GM18519 (cell line): ENCODE measurements around the gene GNAZ.

ENCODE experiments used
- ATAC-seq: cut with Tn5 transposase; IDR thresholded peaks from one replicate; pipeline ENCODE4 v1.9.1; 2021; ENCODE audit warnings: mild to moderate bottlenecking, moderate library complexity; ENCODE audit not compliant: unreplicated experiment, low FRiP score

GNAZ gene

DNA sequence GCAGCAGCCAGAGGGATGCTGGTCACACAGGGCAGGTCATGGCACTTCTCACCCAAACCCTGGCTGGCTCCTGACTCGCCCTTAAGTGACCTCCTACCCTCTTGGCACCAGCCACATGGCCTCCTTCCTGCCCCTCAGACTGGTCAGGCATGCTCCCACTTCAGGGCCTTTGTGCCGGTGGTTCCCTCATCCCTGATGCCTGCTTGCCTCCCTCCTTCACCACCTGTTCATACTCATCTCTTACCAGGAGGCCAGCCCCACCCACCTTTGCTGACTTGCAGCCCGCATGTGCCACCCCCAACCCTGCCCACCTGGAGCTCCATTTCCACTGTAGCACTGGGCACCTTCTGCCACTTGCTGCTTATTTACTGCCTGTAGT is 20.1 kb downstream of the GNAZ start:
- no peak for ATAC-seq

DNA sequence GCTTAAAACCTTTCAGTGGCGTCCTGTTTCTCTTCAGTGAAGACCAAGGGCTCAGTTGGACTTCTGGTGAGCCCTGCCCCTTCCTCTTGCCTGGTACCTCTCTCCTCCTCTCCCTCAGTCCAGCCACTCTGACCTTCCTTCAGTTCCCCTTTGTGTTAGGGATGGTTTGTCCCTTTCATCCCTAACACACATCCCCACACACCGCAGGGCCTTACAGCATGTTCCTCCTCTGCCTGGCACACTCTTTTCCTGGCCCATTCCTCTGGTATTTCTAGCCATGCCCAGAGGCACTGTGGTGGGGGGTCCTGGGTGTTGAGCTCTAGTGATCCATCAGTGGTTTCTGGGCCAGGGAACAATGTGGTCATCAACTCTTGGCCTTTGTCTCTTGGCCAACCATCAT is 21.4 kb downstream of the GNAZ start:
- no peak for ATAC-seq

DNA sequence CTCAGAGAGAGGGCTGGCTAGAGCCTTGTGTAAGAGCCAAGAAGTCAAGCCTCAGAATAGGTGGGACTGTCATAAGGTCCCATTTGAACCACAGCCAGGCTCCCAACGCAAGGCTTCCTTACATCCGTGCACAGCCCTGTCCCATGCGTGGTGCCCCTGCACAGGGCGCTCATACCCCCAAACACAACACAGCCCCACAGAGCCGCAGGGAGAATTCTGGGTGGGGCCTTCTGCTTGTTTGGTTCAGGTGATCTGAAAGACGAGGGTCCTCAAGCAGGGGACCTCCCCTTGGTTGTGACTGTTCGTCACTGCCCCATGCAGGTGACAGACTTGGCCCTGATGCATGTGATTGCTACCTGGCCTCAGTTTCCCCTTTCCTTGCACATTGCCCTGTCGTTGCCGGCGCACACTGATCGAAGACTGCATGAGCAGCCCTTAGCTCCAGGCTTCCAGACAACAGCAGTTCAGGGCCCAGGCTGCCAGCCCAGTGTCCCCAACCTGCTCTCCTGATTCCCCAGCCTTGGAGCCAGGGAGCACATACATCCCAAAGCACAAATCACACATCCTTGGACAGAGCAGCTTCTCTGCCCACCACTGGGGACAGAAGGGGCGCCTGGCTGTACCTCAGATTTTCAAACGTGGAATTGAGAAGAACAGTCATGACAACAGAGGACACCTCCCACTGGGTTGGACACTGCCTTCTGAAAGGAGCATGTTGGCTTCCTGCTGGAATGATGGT is 22.1 kb downstream of the GNAZ start:
- ATAC-seq, result no peak

DNA sequence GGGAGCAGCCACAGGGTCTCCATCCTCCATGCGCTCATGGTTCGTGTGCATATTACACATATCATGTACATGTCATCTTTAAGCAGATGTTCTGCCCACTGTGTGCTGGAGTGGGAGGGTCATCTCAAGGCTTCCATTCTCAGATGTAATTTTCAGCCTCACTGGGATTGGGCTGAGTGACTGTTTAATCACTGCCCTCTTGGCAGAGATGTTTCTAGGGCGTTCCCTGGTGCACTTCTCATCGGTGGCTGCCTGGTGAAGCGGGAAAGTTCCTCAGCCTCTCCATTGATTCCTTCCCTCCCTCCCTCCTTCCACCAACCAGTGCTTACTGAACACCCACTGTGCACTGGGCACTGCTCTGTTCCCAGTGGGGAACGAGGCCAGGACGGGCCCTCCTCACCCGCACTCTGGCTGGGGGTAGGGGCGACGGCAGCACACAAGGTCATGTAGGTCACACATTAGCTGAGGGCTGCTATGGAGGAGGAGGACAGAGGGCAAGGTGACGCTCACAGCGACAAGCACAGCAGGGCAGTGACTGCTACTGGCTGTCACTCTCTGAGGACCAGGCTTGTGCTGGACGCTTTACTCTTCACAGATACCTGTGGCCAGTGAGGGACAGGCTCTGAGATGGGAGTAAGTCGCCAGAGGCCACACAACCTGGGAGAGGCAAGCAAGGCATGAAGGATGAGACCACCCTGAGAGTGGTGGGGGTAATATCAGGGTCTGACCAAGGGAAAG is 22.9 kb downstream of the GNAZ start:
- no peak for ATAC-seq

DNA sequence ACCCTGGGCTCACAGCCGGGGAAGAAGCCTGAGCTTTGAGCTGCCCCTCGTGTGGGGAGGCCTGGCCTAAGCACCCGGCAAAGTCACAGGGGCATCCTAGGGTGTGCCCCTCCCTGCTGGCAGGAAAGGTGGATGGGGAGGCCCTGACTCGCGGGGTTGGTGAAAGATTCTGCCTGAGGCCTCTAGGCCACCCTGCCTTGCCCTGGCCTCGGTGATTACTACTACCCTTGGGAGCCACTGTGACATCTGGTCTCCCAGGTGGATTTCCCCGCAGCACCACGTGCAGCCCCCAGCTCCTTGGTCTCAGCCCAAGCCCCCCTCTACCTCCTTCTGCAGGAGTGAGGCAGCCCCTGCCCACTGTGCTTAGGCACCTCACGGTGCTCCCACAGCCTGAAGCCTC is 23.9 kb downstream of the GNAZ start:
- no peak for ATAC-seq

DNA sequence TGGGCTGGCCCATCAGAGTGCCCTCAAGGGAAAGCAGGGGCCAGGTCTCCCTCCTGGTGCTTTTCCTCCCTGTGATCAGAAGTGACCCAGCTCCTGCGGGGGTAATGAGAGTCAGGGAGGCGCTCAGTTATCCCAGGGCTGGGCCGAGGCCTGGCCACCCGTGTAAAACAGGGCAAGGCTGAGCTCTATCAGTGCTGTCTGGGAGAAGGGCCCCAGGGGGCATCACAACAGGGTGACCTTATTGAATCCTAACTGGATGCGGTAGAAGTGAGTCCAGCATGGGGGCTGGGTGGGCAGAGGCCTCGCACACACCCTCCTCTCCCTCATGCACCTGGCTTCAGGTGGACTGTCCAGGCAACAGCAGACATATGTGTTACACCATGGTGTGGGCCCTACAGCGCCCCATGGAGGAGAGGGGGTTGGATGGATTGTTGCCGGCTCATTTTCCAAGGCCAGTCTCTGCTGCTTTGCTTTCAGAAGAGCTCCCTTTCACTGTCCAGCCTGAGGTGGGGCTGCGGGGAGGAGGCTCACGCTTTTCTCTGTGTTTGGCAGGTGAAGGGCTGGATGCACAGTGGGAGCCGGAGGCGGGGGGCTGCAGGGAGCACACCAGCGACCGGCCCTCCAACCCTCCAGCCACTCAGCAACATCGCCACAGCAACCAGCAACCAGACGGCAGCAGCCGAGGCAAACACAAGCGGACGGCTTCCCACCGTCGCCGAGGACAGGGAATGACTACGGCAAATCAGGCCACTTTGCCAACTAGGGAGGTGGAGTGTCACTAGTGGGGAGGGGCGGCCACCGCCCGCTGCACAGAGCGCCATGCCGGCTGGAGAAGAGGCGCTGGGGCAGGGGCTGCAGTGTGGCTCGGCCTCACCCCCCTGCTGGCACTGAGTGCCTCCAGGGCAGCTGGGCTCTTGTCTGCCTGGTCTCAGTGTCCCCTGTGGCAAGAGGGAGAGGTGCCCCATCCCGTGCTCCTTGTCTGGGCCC is 24.7 kb downstream of the GNAZ start:
- no peak for ATAC-seq

DNA sequence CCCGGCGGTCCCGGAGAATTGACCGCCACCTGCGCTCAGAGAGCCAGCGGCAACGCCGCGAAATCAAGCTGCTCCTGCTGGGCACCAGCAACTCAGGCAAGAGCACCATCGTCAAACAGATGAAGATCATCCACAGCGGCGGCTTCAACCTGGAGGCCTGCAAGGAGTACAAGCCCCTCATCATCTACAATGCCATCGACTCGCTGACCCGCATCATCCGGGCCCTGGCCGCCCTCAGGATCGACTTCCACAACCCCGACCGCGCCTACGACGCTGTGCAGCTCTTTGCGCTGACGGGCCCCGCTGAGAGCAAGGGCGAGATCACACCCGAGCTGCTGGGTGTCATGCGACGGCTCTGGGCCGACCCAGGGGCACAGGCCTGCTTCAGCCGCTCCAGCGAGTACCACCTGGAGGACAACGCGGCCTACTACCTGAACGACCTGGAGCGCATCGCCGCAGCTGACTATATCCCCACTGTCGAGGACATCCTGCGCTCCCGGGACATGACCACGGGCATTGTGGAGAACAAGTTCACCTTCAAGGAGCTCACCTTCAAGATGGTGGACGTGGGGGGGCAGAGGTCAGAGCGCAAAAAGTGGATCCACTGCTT is 25.5 kb downstream of the GNAZ start:
- no peak for ATAC-seq

DNA sequence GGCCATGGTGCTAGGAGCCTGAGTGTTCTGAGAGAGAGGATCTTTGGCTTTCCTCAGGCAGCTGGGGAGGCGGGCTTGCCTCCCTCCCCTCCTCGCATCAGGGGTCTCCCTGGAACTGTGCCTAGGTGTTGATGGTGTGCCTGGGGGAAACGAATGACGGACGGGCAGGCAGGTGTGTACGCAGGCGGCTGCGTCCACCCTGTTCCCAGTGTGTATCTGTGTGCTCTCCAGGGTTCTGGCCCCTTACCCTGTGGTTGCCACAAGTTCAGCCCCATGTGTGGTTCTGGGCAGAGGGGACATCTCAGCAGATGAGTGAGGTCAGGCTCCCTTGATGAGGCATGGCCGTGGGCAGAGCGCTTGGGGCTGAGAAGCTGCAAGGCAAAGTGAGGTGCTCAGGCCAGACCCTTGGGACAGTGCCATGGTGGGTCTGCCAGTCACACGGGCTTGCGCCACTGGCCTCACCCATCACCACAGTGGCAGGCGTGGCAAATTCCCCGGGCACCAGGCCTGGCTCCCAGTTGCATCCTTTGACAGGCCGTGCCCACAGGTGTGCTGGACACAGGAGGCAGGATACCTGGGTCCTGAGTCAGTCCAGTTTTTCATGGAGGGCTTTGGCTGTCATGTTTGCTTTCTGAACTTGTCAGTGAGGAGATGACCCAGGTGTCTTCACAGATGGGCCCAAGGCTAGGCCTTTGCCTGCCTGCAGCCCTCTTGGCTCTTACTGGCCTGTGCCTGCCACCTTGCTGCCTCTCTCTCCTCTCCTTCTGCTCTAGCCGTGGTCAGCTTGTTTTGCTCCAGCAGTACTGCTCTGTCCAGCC is 27.3 kb downstream of the GNAZ start:
- no peak for ATAC-seq

DNA sequence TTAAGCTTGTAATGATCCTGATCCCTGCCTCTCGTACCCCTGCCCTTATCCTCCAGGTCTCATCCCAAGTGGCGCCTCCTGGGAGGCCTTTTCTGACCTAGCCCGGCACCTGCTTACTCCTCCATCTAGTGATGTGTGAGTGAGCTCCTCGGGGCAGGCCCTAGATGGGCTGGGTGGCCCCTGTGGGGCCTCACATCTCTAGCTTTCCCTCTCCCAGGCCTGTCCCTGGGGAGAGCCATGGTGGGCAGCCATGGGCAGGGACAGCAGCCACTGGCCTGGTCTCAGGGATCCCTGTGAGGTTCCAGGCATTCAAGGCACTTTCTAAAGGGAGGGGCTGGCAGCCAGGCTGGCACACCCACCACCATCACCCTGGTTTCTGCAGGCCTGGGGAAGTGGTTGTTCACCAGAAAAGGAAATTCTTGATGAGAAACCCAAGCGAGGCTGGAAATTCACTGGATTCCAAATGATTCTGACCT is 27.9 kb downstream of the GNAZ start:
- ATAC-seq, result no peak

DNA sequence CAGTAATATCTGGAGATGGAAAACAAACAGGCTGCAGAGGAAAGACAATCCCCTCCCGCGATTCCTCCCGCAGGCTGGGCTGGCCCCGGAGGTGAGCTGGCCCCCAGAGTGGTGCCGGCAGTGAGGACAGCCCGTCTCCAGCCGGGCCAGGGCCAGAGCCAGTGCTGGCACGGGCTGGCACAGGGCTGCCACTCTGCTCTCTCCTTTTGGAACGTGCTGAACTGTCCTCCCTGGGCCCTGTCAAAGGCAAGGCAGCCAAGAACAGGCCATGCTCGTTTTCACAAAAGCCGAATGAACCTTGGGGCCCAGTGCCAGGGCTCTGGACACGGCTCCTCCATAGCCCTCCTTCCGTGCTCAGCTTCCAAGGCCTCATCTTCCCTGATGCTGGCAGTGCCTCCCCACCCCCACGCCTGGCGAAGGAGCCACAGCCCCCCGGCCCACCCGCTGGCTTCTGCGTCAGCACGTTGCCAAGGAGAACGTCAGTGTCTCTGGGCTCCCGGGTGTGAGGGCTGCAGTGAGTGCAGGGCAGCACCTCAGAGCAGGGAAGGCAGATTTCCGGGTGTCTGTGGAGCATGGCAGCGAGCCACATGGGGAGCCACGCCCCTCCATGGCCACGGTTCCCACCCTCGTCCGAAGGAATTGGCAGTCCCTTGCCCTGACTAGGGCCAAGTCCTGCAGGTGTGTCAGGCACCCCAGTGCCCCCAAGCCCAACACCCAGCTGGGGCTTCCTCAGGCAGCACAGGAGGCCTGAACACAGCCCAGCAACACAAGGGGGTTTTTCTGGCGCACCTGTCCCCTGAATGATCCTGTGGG is 28.6 kb downstream of the GNAZ start:
- no peak for ATAC-seq

DNA sequence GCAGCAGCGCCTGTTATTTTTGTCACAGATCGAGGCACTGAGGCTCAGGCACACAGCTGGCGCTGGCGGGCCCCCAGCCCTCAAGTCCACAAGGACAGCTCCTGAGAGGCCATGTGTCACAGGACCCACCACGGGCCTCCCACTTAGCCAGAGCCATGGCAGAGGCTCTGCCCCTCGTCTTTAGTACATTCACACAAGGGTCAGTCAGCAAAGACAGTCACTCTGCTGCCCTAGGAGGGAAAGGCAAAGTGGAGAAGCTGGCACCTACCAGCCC is 29.1 kb downstream of the GNAZ start:
- no peak for ATAC-seq

DNA sequence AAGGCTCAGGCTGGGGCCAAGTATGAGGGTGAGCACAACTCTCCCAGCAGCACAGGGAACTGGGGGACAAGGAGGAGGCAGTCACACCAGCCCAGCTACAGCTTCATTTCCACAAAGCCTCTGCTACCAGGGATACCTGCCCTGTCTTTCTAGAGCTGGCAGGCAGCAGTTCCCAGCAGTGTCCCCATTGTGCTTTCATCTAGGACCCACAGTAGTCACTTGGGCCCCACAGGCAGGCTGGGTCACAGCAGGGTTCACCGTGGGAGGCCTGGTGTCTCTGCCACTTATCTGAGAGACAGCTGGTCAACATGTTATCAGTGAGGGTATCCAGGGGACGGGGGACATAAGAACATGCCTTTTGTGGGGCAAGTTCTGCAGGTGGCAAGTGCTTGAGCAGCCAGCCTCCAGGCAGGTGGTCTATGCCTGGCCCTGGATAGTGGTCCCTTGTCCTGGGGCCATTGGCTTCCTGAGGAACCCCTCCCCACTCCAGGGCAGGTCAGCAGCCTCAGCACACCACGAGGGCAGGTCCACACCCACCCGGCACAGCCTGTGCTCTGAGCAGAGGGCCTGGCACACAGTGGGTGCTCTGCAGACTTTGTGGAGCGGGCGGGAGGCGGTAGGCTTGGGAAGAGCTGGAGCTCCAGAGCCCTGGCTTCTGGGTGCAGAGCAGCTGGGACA is 29.9 kb downstream of the GNAZ start:
- no peak for ATAC-seq

DNA sequence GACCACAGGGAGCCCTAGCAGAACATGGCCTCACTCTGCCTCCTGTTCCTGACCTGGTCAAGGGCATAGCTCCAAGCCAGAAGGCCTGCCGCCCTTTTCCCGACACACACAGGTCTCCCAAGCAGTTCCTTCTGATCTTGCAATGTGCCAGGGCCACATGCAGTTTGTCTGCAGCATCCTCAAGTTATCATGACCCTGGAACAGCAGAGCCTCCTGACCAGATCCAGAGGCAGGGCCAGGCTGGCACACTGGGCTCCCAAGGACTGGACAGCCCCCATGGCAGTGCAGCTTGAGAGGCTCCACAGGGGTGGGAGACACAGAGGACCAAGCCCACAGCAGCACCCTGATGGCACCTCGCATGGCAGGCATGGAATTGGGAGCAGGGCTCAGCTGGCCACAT is 31.2 kb downstream of the GNAZ start:
- ATAC-seq, result no peak

DNA sequence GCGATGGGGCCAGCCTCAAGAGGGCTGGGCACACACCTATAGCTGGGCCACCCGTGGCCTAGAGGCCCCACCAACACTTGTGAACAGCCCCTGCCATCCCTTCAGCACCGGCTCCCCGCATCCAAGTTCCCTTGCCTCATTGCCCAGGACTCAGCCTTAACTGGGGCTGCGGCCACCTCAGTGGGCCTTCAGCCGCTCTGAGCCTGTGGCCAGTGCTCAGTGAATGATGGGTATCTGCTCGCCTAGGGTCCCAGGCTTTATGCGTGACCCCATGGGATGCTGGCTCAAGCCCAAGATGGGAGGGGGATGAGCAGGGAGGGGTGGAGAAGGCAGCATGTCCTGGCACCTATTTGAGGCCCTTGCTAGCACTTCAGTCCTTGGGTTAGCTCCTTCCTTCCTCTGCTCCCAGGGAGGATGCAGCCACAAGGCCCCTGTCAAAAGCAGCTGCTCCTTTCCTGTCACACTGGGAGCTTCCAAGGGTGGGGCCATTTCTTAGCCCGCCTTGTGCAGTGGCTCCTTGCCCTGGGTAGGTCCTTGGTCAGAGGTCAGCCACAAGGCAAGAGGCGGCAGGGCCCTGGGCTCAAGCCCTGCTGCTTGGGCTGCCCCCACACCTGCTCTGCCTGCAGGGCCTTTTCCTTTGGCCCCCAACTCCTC is 31.8 kb downstream of the GNAZ start:
- ATAC-seq, result no peak

DNA sequence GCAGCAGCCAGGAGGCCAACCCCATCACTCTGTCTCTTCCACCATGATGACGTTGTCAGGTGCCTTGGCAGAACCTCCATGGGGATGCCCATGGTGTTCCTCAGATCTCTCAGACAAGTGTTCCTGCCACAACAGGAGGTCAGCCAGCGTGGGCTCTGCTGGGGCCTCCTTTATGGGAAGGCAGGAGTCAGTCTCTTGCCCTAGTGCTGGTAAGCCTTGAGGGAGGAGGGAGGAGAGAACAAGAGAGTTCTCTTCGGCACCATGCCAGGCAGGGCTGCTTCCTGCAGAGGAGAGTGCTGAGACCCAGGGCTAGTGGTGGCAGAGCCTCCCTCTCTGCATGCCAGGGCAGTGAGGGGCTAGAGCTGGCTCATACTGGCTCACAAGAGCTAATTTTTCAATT is 32.5 kb downstream of the GNAZ start:
- no peak for ATAC-seq

DNA sequence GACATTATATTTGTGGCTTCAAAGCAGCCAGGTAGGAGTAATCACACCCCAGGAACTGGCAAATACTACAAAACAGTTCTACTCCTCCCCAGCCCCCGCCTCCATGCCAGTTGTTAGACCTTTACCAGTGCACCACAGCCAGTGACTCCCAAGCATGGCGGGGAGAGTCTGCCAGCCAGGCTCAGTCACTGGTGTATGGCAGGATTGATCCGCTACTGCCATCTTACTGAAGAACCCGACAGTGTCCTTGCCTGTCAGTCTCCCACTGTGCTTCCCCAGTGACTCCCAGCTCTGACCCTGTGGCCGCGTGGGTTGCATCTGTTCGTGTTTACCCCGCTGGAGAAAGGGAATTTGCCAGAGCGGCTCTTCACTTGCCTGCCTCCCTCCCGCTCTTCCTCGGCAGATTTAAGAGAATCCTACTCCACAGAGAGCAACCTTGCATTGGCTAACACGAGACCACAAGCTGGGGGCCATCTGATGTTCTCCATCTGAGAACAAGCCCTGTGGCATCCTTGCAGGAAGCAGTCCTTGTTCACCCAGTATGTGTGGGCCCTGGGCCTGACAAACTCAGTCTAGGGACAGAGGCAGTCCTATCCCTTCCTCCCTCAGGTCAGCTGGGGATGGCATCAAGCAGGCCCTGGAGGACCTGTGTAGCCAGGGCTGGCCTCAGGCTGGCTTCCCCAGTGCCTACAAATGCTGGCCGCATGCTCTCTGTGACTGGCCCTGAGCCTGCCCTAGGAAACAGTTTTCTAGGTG is 33.1 kb downstream of the GNAZ start:
- ATAC-seq, result no peak

DNA sequence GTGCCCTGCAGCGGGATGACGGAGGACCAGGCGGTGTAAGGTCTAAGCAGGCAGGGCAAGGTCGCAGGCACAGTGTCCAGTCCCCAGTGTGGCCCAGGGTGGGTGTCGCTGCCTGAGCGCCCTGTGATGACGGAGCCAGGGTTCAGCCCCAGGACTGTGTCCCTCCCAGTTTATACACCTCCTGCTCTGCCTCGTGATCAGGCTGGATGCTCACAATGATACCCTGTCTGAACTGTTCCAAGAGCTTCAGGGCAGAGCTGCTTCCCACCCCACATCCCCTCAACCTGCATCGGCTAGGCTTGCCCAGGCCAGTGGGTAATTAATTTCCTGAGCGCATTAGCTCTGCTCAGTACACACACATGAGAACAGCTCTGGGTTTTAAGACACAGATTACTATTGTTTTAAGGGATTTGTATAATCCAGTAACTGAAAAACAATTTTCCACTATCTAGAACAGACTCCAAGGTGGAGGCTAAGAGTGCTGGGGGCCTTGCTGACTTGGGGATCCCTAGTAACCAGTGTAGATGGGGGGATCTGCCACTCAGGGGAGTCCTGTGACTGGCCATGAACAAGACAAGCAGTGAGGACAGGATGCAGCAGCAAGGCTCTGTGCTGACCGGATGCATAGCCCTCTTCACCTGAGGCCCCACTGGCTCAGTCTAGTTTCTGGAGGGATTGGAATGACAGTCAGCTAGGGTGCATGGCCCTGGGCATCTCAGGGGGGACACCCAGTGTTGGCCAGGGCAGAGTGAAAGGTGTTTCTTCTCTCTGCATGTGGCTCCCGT is 34.1 kb downstream of the GNAZ start:
- no peak for ATAC-seq
